ENCODE data around the gene ACOXL.
A peak's percentile ranks its signal among the peaks of the same experiment; 100 is the strongest.

The ACOXL gene

DNA sequence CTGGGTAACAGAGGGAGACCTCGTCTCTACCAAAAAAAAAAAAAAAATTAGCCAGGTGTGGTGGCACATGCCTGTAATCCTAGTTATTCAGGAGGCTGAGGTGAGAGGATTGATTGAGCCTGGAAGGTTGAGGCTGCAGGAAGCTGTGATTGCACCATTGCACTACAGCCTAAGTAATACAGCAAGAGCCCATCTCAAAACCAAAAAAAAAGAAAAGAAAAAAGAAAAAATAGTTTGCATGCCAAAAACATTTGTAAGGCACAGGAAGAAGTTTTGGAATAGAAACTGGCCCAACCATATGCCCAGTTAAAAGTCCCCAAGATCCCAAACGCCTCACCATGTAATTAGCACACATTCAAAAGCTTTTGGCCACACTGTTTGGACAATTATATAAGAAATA lies 13.4 kb upstream of the ACOXL start:
- no peak for DNase-seq

DNA sequence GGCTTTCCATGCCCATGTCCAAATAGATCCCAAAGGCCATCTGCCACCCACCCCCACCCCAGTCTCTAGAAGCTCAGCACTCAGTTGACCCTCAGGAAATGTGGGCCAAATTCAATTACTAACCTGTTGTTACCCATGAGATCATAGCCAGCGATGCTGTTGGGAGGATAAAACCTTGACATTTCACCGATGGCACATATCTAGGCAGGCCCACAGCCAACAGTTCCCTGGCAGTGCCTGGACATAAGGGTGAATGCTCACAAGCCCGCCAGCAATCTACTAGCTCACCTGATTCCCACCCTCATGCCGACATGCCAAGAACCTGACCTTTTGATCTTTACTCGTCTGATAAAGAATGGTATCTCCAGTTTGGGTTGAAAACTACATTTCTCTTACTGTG lies 11.8 kb upstream of the ACOXL start:
- DNase-seq: no peak

DNA sequence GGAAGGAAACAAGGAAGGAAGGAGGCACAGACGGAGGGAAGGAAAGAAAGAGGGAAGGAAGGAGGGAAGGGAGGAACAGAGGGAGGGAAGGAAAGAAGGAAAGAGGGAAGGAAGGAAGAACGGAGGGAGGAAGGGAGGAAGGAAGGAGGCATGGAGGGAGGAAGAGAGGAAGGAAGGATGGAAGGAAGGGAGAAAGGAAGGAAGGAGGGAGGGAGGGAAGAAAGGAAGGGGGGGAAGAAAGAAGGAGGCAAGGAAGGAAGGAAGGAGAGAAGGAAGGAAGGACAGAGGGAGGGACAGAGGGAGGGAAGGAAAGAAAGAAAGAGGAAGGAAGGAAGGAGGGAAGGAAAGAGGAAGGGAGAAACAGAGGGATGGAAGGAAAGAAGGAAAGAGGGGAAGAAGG lies 7.6 kb upstream of the ACOXL start:
- DNase-seq: no peak

DNA sequence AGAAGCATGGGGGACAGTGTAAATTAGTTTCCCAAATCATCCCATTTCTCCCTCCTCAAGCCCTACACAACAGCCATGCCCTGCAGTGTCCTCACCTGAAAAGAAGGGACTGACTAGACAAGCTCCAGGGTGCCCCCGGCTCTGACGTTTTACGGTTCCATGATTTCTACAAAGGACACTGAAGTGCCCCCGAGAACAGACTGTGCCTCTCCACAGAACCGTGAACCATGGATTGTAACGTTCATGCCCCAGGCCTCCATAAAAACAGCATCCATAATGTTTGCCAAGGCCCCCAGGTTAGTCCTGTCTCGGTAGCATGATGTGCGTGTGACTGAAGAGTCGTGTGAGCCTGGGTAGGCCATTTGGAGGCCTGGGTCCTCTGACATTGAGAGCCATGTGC lies 7.0 kb upstream of the ACOXL start:
- no peak for DNase-seq

DNA sequence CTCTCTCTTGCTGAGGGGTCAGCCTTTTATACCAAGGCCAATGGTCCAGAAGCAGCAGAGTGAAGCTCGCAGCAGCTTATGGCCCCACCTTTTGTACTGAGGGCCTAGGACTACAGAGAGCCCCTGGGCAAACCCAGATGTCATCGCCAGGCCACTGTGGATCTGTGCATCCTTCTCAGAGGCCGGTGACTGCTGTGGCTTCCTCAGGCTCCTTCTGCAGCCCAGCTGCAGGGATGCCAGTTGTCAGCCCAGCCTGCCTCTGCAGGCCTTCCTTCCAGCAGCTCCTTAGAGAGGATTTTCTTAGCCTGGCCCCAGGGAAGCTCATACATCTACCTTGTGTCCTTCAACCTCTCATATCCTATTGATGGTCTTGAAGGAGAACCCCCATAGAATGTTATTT lies 6.5 kb upstream of the ACOXL start:
- DNase-seq: no peak

DNA sequence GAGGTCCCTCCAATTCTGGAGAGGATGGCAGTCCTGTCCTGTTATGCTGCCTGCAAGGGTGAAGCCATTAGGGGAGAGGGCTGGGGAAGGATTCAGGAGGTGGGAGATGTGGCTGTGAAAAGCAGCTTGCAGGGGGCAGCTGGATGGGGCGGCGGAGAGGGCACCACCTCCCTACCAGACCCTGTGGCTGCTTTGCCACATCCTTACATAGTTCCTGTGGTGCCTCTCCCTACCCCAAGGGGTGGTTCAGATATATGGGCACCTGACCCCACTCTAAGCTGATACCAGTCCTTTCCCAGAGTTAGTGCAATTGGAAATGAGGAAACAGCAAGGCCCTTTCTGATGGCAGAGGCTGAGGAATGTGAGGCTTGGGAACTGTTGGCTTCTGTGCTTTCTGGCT lies 6.1 kb upstream of the ACOXL start:
- DNase-seq: no peak

DNA sequence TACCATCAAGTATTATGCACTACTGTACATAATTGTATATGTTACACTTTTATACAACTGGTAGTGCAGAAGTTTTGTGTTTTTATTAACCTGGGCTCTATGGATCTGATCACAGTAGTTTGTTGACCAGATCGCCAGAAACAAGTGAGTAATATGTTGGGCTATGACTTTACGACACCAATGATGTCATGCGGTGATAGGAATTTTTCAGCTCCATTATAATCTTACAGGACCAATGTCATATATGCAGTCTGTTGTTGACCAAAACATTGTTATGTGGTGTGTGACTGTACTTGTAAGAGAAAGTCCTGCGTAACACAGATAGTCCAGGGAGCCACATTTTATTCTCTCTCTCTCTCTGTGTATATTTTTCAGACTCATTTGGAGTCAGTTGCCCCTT lies 4.5 kb upstream of the ACOXL start:
- no peak for DNase-seq

DNA sequence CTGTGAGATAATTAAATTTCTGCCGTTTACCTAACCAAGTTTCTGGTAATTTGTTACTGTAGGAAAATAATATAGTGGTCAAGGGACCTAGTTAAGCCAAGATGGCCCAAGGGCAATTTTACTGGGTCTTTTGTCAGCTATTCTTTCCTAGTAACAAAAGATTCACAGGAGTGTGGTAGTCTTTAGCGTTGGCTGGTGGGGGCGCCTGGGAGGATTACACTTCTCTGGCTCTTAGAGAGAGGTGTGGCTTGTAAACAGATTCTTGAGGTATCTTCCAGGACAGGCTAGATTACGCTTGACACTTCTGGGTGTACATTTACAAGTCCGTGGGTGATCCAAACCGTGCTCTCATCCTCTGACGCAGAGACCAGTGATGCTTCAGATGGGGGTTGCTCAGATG lies 3.3 kb upstream of the ACOXL start:
- no peak for DNase-seq

DNA sequence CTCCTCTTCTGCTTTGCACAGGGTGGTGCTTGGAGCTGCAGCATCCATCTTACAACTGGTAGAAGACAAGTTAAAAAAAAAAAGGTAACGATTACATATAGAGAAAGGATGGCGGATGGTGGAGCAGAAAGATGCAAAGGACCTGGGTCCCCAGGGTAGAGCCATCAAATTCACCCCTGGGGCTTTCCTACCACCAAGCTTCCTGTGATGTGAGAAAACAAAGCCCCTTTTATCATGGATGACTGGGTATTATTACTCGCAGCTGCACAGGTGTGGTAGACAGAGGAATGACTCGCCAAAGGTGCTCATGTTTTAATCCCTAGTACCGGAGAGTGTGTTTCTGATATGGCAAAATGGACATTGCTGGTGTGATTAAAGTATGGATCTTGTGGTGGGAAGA lies 1.3 kb upstream of the ACOXL start:
- no peak for DNase-seq

DNA sequence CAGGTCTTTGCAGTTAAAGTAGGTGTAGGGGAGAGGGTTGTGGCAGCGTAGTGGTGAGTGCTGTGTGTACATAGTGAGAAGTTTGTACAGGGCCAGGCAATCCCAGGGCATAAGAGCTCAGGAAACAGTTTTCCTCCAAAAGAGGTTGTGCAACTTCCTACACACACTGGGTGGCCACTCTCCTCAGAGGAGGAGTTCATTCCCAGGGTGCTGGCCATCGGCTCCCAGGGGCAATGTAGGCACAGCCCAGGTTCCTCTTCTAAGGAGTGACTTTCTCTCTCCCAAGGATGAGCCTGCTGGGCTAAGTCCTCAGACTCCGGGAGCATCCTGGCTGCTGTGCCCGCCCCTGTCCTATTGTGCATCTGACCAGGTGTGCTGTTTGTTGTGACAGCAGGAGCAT lies 3.0 kb downstream of the ACOXL start:
- no peak for DNase-seq

DNA sequence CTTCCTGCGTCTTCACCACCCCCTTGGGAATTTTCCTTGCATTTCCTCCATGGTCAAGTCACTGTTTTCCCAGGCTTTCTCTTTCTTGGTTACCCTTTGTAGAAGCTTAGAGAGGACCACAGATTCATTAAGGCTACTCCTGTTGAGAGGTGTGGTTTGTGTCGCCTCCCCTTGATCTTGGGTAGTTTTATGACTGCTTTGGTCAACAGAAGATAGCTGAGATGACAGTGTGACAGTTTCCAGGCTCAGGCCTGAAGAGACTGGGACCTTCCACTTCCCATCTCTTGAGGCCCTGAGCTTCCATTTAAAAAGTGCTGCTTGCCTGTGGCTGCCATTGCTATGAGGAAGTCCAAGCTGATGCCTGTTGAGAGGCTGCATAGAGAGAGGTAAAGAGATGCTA lies 5.4 kb downstream of the ACOXL start:
- DNase-seq: no peak

DNA sequence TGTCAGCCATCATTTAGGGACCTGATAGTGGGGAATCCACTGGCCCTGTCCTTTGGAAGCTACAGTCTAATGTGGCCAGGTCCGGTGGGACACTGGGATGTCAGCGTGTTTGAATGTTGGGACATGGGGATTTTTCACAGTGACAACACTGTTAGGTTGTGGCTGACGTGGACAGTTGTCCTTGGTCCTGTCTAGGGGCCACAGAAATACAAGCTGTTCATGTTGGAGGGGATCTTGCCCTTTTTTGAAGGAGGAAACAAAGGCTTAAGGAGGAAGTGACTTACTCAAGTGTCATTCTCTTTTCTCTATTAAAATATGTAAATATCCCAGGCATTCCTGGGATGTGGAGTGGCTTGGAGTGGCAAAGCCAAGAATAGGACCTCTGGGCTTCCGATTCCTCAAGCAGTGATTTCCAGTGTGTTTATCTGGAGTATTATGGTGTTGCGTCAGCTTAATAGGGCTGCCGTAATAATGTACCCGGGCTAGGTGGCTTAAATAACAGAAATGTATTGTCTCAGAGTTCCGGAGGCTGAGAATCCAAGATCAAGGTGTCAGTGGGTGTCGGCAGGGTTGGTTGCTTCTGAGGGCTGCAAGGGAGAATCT lies 8.5 kb downstream of the ACOXL start:
- DNase-seq: no peak

DNA sequence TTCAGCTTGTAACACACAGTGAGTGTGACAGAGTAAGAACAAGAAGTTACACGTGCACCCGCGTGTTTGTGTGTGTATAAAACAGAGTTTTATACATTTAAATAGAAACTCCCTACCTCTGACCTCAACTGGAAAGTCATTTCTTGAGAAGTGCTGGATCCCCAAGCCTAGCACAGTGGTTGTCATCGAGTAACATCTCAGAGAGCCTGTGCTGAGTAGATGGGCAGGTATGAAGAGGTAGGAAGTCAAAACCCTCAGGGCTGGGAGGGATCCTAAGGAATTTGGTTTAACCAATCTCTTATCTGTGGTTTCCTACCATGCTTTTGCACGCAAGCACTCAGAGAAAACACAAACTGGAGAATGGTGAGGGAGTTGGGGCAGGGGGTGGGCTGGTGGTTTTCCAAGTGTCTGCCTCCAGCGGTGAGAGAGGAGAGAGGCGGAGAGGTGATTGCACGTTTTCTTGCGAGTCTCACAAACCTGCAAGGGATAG lies 9.2 kb downstream of the ACOXL start:
- no peak for DNase-seq

DNA sequence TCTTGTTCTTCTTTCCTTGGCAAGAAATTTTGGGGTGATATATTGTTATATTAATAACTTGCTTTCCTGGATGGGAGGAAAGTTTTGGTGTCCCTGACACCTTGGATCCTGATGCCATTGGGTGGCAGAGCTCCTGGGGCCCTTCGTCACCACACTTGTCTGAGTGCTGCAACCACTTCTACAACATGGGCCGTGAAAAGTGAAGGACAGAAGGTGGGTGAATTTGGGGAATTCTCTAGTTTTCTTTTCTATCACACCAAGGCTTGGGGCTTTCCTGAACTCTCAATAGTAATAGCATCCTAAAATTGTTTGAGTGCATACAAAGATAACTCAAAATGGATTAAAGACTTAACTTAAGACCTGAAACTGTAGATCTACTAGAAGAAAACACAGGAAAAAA lies 10.0 kb downstream of the ACOXL start:
- DNase-seq: no peak

DNA sequence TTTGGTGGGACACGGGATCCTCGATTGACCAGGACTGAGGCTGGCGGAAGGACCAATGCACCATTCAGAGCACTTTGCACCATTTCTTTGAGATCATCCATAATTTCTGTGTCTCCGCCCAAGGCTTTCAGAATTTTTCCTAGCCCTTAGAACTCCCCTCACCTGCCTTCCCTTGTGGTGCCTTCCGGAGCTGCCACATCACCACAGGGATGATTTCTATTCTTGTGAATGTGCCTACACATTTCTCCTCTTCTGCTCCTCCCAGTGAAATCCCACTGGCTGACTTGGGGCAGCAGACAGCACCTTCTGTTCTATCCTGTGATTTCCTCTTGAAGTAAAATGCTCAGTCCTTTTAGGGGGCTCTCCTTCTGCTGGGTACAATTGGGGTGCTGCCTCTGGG lies 11.2 kb downstream of the ACOXL start:
- DNase-seq: no peak

DNA sequence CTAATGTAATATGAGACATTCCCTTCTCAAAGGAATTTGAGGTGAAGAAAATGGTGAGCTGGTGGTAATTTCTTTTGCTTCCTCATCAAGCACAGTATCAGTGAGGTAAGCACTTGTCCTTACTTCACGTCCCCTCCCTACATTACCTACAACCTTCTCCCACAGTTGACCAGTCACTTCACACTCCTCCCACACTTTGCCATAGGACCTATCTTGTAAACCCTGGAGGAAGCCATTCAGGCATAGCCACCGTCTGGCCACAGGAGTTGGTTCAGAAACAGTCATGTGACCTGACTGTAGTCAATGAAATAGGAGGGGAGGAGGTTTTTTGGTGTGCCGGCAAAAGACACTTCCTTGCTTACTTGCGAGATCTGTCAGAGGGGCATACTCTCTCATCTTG lies 12.1 kb downstream of the ACOXL start:
- no peak for DNase-seq

DNA sequence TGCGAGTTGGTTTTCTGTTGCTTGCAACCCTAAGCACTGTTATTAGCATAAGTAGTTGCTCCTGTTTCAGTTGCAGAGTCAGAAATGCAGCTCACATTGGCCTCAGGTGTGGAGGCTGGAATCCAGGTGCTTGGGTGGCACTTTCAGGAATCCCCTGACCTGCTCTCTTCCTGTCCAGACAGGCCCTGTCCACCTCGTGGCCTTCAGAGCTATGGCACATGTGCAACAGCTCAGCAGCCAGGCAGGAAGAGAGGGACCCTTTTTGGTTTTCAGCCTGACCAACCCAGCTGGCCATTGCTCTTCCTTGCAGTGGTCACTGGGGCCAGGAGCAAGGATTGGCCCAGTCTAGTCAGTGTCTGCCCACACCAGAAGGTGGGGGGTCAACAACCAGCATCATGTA lies 12.7 kb downstream of the ACOXL start:
- DNase-seq: no peak

DNA sequence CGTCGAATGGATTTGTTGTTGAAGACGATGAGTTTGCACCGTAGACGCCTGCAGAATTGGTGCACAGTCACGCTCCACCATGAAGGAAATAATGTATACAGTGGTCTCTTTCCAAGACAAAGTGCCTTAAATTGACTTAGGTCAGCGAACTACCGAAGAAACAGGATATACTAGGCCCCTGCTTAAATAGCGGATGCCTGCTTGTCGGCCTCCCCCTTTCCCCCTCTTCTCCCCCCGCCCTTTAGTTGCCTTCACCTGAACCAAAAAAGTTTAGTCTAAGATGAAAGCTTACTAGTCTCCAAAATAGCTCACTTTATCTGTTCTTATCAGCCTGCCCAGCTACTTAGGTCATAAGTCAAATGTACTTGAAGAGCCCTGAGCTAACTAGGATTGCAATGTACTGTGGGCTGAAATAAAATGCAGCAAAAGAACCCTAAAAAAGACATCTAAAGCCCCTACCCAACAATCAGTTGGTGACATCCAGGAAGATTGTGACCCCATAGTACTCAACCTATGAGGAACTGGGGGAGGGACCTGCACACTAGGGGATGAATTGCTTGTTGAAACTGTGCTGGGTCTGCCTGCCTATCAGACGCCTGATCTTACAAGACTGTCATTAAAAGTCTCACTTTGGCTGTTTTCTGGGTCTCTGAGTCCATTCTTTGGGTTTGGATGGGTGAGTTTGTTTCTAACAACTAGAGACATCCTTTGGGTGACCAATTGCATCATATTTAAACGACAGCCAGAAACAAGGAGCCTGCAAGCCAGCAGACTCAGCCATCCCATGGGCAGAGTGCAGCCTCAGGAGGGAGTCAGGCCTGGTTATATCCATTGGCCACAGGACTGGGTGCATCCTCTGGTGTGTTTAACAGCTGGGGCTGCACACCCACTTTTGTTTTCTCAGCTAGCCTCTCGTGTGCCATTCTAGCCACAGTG lies 14.5 kb downstream of the ACOXL start:
- no peak for DNase-seq

DNA sequence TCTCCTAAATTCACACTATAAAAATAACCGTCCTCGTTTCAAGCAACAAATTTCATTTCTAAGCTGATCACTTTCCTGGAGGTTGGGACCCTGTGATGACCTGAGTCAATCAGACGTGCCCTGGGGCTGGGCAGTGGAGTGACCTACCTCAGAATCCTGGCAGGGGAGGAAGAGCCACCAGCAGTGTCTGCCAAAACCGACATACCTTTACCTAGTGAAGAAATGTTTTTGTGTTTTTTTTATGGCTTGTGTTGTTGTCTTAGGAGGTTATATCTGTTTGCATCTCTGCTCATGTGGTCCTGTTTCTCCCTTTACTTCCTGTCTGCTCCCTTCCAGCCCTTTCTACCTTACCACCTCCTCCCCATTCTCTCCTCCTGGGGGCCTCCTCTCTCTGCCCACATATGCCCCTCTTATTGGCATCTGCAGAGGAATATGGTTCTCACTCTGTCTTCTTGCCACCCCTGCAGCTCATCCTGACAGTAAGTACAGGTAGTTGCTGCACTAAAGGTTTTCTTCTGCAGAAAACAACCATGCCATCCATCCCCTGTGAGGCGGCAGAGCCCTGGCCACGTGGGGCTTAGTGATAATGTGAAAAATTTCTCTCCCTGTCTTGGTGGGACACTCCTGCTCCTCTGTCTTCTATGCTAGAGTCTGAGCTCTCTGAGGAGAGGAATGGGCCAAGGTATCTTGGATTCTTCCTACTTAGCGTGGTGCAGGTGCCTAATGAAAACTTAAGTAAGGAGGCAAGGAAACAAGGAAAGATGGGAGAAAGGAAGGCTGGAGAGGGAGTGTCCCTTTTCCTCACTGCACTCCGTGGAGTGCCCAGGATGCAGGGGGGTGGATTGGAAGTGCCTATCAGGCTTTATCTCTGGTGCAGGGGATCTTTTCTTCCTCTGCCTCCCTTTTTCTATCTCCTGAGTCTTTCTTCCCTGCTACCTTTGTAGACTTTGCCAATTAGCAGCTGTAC lies 15.4 kb downstream of the ACOXL start:
- no peak for DNase-seq

DNA sequence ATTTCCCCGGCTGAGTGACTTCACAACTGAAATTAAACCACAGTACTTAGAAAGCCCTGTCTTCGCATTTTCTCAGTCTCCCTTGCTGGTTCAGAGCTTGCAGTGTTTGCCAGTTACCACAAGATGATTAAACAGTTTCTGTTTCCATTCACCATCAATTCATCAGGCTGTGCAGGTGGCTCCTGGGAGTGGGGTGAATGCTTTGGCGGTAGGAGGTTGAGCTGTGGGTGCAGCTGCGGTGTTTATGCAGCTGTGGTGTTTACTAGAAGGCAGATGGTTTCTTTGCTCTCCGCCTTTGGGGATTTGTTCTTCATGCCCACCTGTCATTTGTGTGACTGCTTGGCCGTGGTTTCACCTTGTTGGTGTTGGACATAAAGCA lies 16.1 kb downstream of the ACOXL start:
- DNase-seq: peak; percentile 78 to 90

DNA sequence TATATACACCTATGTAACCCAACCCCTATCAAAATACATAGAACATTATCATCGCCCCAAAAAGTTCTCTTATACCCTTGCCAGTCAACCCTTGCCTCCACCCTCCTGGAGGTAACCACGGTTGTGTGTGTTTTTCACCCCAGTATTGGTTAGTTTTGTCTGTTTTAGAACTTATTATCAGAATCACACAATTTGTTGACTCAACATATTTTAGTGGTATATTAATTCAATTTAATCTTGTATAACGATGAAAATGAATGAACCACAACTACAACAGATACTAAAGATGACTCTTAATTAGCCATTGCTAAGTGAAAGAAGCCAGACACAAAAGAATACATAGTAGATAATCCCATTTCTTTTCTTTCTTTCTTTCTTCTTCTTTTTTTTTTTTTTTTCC lies 19.3 kb downstream of the ACOXL start:
- no peak for DNase-seq

DNA sequence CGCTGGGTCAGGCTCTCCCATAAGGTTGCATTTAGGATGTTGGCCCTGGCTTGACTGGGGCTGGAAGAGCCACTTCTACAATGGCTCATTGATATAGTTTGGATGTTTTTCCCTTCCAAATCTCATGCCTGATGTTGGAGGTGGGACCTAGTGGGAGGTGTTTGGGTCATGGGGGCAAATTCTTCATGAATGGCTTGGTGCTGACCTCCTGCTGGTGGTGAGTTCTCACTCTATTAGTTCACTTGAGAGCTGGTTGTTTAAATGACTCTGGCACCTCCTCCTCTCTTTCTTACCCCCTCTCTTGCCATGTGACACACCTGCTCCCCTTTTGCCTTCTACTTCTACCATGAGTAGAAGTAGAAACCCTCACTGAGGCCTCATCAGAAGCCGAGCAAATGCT lies 20.5 kb downstream of the ACOXL start:
- no peak for DNase-seq

DNA sequence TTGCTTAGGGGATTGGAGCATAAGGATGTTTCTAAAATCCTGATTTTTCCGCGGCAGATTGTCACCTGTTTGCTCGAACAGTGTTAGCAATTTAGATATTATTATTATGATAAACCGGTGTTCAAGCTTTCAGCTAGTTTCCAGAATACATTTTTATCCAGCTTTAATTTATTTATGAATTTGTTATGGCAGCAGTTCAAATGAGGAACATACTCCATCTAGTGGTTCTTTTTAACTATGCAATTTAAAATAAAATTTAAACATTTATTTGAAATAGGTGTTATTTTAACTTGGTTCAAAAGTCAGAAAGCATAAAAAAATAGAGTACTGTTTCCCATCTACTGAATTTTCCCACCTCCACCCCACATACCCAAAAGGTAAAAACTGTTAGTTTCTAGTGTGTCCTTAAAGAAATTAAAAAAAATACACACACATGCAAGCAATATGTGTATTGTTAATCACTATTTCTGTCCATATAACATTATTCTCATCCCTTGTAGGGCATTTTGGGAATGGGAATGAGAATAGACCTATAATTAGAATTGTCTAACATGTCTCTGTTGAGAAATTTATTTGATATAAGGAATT lies 23.2 kb downstream of the ACOXL start:
- DNase-seq: no peak

All from NCI-H2081 (cell line).